Mammary epithelial cell (primary cell): ENCODE data around the gene FAM83C.

Source experiments
- EZH2 ChIP-seq: IDR thresholded peaks from 2 replicates; pipeline ENCODE4 v1.6.1; 2012; ENCODE audit warnings: low read length, inconsistent platforms, borderline replicate concordance
- TF ChIP-seq, protein P1 (sequence below), 2 donors: IDR thresholded peaks in 1 of 2; conservative IDR thresholded peaks in 1 of 2; 2 replicates each; pipeline ENCODE4 v1.5.1; 2011 to 2012; ENCODE audit warnings: inconsistent platforms in 2 of 2, low read length in 2 of 2, mild to moderate bottlenecking in 2 of 2, control low read depth in 1 of 2, low read depth in 1 of 2; ENCODE audit not compliant: insufficient read depth in 1 of 2; ENCODE audit errors: extremely low read depth in 1 of 2

DNA sequence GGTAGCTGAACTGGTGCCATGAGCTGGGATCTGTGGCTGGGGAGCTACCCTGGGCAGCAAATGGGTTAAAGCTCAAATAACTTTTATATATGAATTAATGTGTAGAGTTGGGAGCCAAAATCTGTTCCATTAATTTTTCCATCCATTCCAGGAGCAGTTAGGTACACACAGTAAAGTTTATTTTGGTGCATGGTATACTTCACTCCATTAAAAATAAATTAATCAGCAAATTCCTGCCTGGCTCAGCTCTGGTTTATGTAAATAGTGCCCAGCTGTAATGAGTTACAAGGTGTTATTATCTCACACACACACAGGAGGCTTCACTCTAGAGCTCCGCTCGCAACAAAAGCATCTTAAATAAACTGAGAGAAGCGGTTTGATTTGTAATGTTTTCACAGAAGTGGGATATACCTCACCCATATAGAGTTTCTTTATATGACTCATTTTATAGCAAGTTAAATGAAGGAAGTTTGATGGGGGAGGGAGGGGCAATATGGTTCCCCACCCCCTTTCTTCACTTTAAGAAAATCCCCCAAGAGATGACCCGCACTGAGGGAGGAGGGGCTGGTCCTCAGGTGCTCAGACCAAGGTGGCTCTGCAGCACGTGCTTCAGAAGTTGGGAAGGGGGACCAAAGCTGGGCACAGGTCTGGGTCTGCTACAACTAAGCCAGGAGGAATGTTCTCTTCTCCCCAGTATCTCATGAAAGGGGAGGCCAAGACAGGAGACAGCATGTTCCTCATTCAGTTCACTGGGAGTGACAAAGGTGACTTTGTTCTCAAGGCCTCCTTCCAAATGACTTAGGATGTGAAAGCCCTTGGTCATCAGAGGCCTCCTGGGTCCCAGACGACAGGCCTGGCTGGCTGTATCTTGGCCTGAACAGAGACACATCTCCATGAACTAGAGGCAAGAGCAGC is 10.5 kb upstream of the FAM83C start:
- TF ChIP-seq, protein P1, sequence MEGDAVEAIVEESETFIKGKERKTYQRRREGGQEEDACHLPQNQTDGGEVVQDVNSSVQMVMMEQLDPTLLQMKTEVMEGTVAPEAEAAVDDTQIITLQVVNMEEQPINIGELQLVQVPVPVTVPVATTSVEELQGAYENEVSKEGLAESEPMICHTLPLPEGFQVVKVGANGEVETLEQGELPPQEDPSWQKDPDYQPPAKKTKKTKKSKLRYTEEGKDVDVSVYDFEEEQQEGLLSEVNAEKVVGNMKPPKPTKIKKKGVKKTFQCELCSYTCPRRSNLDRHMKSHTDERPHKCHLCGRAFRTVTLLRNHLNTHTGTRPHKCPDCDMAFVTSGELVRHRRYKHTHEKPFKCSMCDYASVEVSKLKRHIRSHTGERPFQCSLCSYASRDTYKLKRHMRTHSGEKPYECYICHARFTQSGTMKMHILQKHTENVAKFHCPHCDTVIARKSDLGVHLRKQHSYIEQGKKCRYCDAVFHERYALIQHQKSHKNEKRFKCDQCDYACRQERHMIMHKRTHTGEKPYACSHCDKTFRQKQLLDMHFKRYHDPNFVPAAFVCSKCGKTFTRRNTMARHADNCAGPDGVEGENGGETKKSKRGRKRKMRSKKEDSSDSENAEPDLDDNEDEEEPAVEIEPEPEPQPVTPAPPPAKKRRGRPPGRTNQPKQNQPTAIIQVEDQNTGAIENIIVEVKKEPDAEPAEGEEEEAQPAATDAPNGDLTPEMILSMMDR (conservative IDR thresholded peaks at IDR 0.05 in 1 of 2, IDR thresholded peaks at IDR 0.05 in 1 of 2; ENCODE audit: extremely low read depth in 1 of 2, insufficient read depth in 1 of 2, low read depth in 1 of 2, low read length in 2 of 2): no peak
- TF ChIP-seq EZH2: no peak
